PFSK-1 (cell line): ENCODE measurements around the gene PTPN7.

Source experiments
- FOXP2 ChIP-seq: optimal IDR thresholded peaks from 2 replicates; pipeline ENCODE3; 2011; ENCODE audit warnings: borderline replicate concordance, control low read depth, inconsistent platforms; ENCODE audit not compliant: insufficient read depth; ENCODE audit errors: extremely low read length, extremely low read depth
- POLR2AphosphoS5 ChIP-seq: IDR thresholded peaks from 2 replicates; pipeline ENCODE4 v1.6.1; 2012; ENCODE audit warnings: low read depth, mild to moderate bottlenecking, control low read depth, low read length, moderate library complexity
- SIN3A ChIP-seq: IDR thresholded peaks from 2 replicates; pipeline ENCODE4 v1.6.1; 2012; ENCODE audit warnings: mild to moderate bottlenecking, low read length, moderate library complexity, borderline replicate concordance; ENCODE audit not compliant: insufficient read depth
- TAF1 ChIP-seq: IDR thresholded peaks from 2 replicates; pipeline ENCODE4 v1.6.1; 2012; ENCODE audit warnings: low read length, control low read depth, borderline replicate concordance; ENCODE audit not compliant: insufficient read depth
- TF ChIP-seq, protein P1 (sequence below), 2 experiments: IDR thresholded peaks; 2 replicates each; pipeline versions ENCODE4 v1.6.1 to v1.8.0; 2011 to 2012; ENCODE audit warnings: low read depth in 2 of 2, low read length in 2 of 2, control low read depth in 1 of 2, inconsistent platforms in 1 of 2, mild to moderate bottlenecking in 1 of 2, moderate library complexity in 1 of 2; ENCODE audit not compliant: insufficient read depth in 1 of 2

The PTPN7 gene

DNA sequence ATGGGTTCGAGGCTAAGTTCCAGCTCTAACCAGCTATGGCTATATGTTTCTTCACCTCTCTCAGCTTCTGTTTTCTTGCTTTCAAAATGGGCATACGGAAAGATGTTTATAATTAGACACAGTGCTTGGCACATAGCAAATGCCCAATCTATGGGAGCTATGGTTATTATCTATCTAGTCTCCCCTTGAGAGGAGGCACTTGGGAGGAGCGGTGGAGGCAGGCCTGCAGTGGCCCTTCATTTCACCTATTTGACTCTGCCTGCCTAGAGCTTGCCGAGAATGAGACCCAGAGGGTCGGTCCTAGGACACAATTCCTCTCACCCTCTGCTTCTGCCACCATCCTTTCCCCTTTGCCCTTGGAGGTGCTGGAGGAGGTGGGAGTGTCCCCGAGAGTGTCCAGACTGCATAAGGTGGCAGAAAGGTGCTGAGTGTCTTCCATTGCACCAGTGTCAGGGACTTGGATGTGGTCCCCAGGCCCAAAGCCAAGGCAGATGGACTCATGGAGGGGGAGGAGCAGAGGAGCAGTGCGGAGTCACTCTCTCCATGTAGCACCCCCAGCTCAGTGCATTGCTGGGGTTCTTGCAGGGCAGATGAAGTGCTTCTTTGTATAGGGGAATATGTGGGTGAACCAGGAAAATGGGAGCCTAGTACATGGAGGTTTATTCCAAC is 42.2 kb upstream of the PTPN7 start:
- TF ChIP-seq, protein P1, sequence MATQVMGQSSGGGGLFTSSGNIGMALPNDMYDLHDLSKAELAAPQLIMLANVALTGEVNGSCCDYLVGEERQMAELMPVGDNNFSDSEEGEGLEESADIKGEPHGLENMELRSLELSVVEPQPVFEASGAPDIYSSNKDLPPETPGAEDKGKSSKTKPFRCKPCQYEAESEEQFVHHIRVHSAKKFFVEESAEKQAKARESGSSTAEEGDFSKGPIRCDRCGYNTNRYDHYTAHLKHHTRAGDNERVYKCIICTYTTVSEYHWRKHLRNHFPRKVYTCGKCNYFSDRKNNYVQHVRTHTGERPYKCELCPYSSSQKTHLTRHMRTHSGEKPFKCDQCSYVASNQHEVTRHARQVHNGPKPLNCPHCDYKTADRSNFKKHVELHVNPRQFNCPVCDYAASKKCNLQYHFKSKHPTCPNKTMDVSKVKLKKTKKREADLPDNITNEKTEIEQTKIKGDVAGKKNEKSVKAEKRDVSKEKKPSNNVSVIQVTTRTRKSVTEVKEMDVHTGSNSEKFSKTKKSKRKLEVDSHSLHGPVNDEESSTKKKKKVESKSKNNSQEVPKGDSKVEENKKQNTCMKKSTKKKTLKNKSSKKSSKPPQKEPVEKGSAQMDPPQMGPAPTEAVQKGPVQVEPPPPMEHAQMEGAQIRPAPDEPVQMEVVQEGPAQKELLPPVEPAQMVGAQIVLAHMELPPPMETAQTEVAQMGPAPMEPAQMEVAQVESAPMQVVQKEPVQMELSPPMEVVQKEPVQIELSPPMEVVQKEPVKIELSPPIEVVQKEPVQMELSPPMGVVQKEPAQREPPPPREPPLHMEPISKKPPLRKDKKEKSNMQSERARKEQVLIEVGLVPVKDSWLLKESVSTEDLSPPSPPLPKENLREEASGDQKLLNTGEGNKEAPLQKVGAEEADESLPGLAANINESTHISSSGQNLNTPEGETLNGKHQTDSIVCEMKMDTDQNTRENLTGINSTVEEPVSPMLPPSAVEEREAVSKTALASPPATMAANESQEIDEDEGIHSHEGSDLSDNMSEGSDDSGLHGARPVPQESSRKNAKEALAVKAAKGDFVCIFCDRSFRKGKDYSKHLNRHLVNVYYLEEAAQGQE (IDR thresholded peaks at IDR 0.05; ENCODE audit: insufficient read depth in 1 of 2, low read depth in 2 of 2, low read length in 2 of 2) = no peak

DNA sequence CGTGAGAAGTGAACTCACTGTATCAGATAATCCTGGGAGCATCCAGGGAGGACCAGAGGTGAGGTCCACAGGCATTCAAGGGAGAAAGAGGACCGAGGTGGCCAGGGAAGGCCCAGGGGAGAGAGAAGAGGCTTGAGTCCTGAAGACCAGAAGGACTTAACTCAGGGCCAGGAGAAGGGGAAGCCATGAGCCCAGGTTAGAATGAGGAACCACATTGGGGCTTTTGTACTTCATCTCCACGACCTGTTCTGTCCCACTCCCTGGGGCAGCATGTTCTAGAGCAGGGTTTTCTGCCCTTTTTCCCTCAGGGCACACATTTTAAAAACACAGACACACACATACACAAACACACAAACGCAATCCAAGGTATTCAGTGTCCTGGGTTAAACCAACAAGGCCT is 41.6 kb upstream of the PTPN7 start:
- TF ChIP-seq POLR2AphosphoS5 = no peak
- TF ChIP-seq FOXP2 = no peak
- TF ChIP-seq, protein P1 (IDR thresholded peaks at IDR 0.05; ENCODE audit: insufficient read depth in 1 of 2, low read depth in 2 of 2, low read length in 2 of 2) = no peak
- TF ChIP-seq SIN3A = no peak
- no peak for TF ChIP-seq TAF1

DNA sequence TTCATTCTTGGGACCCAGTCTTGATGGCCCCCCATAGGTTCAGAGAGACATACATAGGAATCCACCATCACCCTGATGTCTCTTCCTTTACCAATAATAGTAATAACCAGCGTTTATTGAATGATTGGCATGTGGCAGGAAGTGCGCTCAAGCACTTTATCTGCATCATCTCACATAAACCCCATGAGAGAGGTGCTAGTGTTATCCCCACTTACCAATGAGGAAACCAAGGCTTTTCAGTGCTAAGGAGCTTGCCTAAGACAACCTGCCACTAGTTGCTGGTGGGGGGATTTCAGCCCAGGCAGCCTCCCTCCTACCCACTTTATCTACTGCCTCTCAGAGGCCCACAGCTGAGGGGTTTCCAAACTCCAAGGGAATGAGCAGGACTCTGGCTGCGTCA is 40.9 kb upstream of the PTPN7 start:
- TF ChIP-seq TAF1 = no peak
- no peak for TF ChIP-seq FOXP2

DNA sequence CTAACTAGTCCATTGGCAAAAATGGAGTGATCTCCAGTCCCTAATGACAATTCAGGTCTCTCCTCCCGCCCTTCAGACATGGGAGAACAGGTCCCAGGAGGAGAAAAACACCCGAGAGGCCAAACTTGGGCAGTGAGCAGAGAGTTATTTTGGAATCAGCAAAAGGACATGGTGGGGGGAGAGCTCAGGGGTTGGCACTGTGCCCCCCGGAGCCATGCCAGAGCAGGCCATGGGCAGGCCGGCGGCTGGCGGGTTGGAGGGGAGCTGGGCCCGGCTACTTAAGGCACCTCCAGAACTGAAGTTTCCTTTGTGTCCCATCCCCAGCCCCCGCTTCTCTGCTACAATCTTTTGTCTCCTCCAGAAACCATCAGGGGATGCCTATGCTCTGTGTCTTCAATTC is 40.3 kb upstream of the PTPN7 start:
- no peak for TF ChIP-seq POLR2AphosphoS5
- no peak for TF ChIP-seq FOXP2
- TF ChIP-seq, protein P1 (IDR thresholded peaks at IDR 0.05; ENCODE audit: insufficient read depth in 1 of 2, low read depth in 2 of 2, low read length in 2 of 2) = no peak
- no peak for TF ChIP-seq SIN3A
- TF ChIP-seq TAF1 = no peak

DNA sequence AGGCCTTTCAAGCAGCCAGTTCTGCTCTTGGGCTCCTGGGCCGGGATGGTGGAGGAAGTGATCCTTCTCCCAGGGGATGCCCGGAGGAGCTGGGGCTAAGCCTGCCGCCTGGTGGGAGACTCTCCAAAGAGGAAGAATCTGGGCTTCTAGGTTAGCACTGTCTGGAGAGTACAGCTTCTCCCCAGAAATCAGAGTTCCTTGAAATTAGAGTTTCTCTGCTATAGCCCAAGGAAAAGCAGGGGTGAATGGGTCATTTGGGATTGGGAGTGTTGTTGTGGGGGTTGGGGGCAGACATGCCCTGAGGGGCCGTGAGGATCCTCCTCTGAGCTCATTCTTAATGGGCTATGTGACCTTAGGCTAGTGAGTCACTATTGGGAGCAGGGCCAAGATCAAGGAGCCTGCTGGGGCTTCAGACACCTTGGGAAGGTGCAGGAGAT is 39.7 kb upstream of the PTPN7 start:
- TF ChIP-seq SIN3A (no peak), POLR2AphosphoS5 (no peak), FOXP2 (no peak), TAF1 (no peak)
- TF ChIP-seq, protein P1 (IDR thresholded peaks at IDR 0.05; ENCODE audit: insufficient read depth in 1 of 2, low read depth in 2 of 2, low read length in 2 of 2) = no peak
